H1 (cell line): ENCODE results near the gene PPP2R2B. TPM values are rescaled to one million over a fixed set of nuclear protein-coding genes. Genes with fewer than 3 reads are reported as not detected.

Experiments
- TBP ChIP-seq: IDR thresholded peaks from 2 replicates; pipeline ENCODE4 v1.6.1; 2011; ENCODE audit warnings: low read depth, low read length, improper control_type of control experiment
- polyA plus RNA-seq, 7 experiments: library from polyadenylated mRNA; depleted of rRNA in 3 of 7; stranded (reverse) in 5 of 7; unstranded in 2 of 7; fragments of >200 nt in 5 of 7; fragments of 200-250 nt in 2 of 7; gene quantifications; 1 replicate in 5 of 7; 2 replicates in 1 of 7; 4 replicates in 1 of 7; pipeline versions ENCODE4 v1.2.1 to v1.2.3, GENCODE V29; 2011 to 2013; ENCODE audit warnings: missing spikeins in 2 of 7, mixed read lengths in 2 of 7
- total RNA-seq: library from RNA; stranded (reverse); fragmentation: NEBNext Ultra II Directional; extraction: Animal tissue kit (Norgen Biotek cat#: 25700); gene quantifications from 2 replicates; pipeline ENCODE4 v1.2.1, GENCODE V29; 2021

PPP2R2B gene
- total and polyA plus RNA-seq, 2 of the 8 experiments (the other 6 are each of a cell fraction or from before 2014, with no cell fraction given) = 21.1 to 37.1 TPM

- TF ChIP-seq TBP = no peak
Measured at GRCh38 chr5:146877783-146878475, 628 bp downstream of the PPP2R2B start (continued).
